HL-60 (cell line): Measurements from ENCODE around the gene PRR33.

Experiments
- DNase-seq, 2 experiments: peaks; one replicate each; pipeline ENCODE4 v3.0.0-alpha.2; 2010 to 2020; ENCODE audit warnings: low read depth in 1 of 2, low spot score in 1 of 2
- H3K27ac ChIP-seq: fragments of 250-450 bp; sonication (Bioruptor Pico); replicated peaks from 2 replicates; pipeline ENCODE4 v1.5.1; 2020; ENCODE audit warnings: mild to moderate bottlenecking, moderate library complexity
- H3K27me3 ChIP-seq: fragments of 250-450 bp; sonication (Bioruptor Pico); 2 replicates; pipeline ENCODE4 v1.5.1; 2021; ENCODE audit warnings: mild to moderate bottlenecking, moderate library complexity; ENCODE audit not compliant: insufficient read depth, poor library complexity, severe bottlenecking
- H3K4me3 ChIP-seq: replicated peaks from 2 replicates; pipeline ENCODE4 v1.5.1; 2011; ENCODE audit warnings: mild to moderate bottlenecking, control low read depth, low read length; ENCODE audit not compliant: insufficient read depth
- GABPA ChIP-seq: IDR thresholded peaks from 2 replicates; pipeline ENCODE4 v1.6.1; 2012; ENCODE audit warnings: low read depth
- POLR2AphosphoS5 ChIP-seq: IDR thresholded peaks from 2 replicates; pipeline ENCODE4 v1.6.1; 2012; ENCODE audit warnings: low read depth
- SPI1 ChIP-seq: IDR thresholded peaks from 2 replicates; pipeline ENCODE4 v1.6.1; 2012; ENCODE audit warnings: low read depth, mild to moderate bottlenecking, borderline replicate concordance
- TF ChIP-seq, protein P1 (sequence below): IDR thresholded peaks from 2 replicates; pipeline ENCODE4 v1.6.1; 2012; ENCODE audit warnings: low read depth; ENCODE audit not compliant: insufficient replicate concordance
- TF ChIP-seq, protein P2 (sequence below): IDR thresholded peaks from one replicate; pipeline ENCODE4 v1.5.1; 2011; ENCODE audit warnings: low read length, control low read depth, inconsistent platforms; ENCODE audit not compliant: insufficient read depth

The PRR33 gene

GRCh38 chr11:1936781-1937615 lies 45.3 kb upstream of the PRR33 start:
- H3K27me3 ChIP-seq = peaks cover 9% of the 10 kb centered on the region
- no peak for TF ChIP-seq GABPA
- no peak for TF ChIP-seq SPI1
- DNase-seq = no peak
- H3K27ac ChIP-seq = no peak overlapping the region
- no peak overlapping the region for H3K4me3 ChIP-seq

DNA sequence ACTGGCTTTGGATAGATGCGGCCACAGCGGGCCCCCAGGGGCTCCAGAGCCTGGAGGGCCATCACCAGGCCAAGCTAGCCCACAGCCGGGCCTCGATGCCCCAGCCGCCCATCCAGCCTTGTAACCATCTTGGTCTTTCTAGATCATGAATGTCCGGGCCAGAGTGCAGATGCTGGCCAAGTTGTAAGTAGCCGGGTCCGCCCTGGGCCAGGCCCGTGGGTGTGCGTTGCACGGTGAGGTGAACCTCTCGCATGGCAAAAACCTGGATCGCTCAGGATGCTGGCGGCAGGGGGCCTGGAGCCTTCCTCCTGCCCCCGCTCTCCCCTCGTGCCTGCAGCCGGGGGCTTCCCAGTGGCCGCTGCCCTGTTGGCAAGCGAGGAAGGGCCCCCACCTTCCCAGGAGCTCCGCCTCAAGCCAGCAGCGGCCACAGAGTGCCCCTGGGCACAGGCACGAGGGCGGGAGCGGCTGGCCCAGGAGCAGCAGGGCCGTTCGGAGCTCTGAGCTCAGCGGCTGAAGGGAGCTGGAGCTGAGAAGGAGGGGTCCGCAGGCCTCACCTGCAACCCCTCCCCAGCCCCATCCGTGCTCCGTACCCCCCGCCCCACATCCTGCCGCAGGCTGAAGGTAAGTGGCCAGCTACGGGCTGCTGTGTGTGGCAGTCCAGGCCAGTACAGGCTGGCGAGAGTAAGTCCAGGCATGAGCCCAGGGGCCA lies 44.5 kb upstream of the PRR33 start:
- TF ChIP-seq SPI1 (no peak), GABPA (no peak), POLR2AphosphoS5 (no peak)
- TF ChIP-seq, protein P1, sequence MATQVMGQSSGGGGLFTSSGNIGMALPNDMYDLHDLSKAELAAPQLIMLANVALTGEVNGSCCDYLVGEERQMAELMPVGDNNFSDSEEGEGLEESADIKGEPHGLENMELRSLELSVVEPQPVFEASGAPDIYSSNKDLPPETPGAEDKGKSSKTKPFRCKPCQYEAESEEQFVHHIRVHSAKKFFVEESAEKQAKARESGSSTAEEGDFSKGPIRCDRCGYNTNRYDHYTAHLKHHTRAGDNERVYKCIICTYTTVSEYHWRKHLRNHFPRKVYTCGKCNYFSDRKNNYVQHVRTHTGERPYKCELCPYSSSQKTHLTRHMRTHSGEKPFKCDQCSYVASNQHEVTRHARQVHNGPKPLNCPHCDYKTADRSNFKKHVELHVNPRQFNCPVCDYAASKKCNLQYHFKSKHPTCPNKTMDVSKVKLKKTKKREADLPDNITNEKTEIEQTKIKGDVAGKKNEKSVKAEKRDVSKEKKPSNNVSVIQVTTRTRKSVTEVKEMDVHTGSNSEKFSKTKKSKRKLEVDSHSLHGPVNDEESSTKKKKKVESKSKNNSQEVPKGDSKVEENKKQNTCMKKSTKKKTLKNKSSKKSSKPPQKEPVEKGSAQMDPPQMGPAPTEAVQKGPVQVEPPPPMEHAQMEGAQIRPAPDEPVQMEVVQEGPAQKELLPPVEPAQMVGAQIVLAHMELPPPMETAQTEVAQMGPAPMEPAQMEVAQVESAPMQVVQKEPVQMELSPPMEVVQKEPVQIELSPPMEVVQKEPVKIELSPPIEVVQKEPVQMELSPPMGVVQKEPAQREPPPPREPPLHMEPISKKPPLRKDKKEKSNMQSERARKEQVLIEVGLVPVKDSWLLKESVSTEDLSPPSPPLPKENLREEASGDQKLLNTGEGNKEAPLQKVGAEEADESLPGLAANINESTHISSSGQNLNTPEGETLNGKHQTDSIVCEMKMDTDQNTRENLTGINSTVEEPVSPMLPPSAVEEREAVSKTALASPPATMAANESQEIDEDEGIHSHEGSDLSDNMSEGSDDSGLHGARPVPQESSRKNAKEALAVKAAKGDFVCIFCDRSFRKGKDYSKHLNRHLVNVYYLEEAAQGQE = no peak
- TF ChIP-seq, protein P2, sequence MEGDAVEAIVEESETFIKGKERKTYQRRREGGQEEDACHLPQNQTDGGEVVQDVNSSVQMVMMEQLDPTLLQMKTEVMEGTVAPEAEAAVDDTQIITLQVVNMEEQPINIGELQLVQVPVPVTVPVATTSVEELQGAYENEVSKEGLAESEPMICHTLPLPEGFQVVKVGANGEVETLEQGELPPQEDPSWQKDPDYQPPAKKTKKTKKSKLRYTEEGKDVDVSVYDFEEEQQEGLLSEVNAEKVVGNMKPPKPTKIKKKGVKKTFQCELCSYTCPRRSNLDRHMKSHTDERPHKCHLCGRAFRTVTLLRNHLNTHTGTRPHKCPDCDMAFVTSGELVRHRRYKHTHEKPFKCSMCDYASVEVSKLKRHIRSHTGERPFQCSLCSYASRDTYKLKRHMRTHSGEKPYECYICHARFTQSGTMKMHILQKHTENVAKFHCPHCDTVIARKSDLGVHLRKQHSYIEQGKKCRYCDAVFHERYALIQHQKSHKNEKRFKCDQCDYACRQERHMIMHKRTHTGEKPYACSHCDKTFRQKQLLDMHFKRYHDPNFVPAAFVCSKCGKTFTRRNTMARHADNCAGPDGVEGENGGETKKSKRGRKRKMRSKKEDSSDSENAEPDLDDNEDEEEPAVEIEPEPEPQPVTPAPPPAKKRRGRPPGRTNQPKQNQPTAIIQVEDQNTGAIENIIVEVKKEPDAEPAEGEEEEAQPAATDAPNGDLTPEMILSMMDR = no peak
- H3K27me3 ChIP-seq = peaks cover 9% of the 10 kb centered on the region
- H3K4me3 ChIP-seq = no peak overlapping the region
- DNase-seq = no peak
- no peak overlapping the region for H3K27ac ChIP-seq

- DNase-seq = no peak
- H3K27me3 ChIP-seq = peaks cover 13% of the 10 kb centered on the region
- TF ChIP-seq, protein P2 = no peak
- TF ChIP-seq GABPA = no peak
- TF ChIP-seq POLR2AphosphoS5 = no peak
- TF ChIP-seq SPI1 = no peak
- TF ChIP-seq, protein P1 = no peak
- H3K4me3 ChIP-seq = no peak overlapping the region
- H3K27ac ChIP-seq = no peak overlapping the region
These were observed 43.7 kb upstream of the PRR33 start for GRCh38 chr11:1935156-1936071.
